Left lobe of liver (tissue), 2 donors: ENCODE measurements around the gene KDM4D. TPM values are rescaled to one million over a fixed set of nuclear protein-coding genes. Genes with fewer than 3 reads are reported as not detected.
A peak's percentile ranks its signal among the peaks of the same experiment; 100 is the strongest.
"Not testable (repeated sequence)": the region's sequence is repeated elsewhere in the genome, so short reads cannot be mapped to it uniquely, and the experiment has no call there.

ENCODE experiments used
- ATAC-seq: fragments of 200-7000 bp; cut with Tn5 transposase; one replicate; pipeline ENCODE4 v1.9.1; 2020; ENCODE audit warnings: mild to moderate bottlenecking, moderate library complexity
- DNase-seq: peaks from one replicate; pipeline ENCODE4 v3.0.0-alpha.2; 2020; ENCODE audit warnings: low spot score
- total RNA-seq: library from RNA; stranded (reverse); gene quantifications from one replicate; pipeline ENCODE4 v1.2.1, GENCODE V29; 2021
- donor health status: DM: no; HTN: no; CAD: no; lungs with moderate emphysema.
- donor health status: DM: no; HTN: yes; CAD: no.

KDM4D gene
- total RNA-seq, 1 donor from 2014 or later: 0.23 TPM

GRCh38 chr11:95025594-95025993, 52.1 kb downstream of the KDM4D start:
- DNase-seq, ATAC-seq: not testable (repeated sequence)

DNA sequence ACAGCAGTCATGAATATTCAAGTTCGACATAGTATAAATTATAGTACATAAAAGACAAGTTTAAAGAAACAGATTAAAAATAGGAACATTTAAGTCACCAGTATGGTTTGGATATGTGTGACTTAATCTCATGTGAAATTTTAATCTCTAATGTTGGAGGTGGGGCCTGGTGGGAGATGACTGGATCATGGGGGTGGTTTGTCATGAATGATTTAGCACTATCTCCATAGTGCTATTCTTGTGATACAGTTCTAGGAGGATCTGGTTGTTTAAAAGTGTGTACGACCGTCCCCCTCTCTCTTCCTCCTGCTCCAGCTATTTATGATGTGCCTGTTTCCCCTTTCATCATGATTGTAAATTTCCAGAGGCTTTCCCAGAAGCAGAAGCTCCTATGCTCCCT, 54.8 kb downstream of the KDM4D start:
- ATAC-seq (no peak), DNase-seq (no peak)

DNA sequence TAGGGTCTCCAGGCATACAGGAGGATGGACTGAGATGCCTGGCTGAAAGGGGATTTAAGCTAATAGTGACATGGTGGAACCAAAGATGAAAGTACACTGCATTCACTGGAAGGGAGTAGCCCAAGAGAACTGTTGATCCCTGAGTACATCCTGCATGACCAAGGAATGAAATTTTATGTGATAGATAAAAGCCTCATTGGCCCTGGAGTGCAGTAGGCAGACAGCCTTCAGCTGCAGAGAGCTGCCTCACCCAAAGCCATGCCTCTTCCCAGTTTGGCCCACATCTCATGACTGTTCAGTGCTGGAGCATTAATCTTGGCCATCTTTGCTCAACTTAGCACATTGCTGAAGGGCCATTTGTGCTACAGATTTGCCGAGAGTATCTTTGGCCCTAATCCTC, 59.5 kb downstream of the KDM4D start:
- DNase-seq: no peak
- no peak for ATAC-seq

DNA sequence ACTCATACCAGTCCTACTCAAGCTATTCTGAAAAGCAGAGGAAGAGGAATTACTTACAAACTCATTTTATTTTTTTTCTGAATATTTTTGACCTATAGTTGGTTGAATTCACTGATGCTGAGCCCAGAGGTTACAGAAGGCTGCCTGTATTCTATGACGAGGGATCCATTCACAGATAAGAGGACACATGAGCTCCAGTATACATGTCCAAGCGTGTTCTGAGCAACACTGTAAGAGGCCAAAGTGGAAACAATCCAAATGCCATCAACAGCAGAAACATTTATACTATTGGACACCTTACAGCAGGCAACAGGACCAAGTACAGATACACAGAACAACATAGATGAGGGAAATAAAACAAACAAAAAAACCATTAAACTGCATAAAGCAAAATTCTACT, 61.8 kb downstream of the KDM4D start:
- DNase-seq: no peak
- ATAC-seq: no peak

DNA sequence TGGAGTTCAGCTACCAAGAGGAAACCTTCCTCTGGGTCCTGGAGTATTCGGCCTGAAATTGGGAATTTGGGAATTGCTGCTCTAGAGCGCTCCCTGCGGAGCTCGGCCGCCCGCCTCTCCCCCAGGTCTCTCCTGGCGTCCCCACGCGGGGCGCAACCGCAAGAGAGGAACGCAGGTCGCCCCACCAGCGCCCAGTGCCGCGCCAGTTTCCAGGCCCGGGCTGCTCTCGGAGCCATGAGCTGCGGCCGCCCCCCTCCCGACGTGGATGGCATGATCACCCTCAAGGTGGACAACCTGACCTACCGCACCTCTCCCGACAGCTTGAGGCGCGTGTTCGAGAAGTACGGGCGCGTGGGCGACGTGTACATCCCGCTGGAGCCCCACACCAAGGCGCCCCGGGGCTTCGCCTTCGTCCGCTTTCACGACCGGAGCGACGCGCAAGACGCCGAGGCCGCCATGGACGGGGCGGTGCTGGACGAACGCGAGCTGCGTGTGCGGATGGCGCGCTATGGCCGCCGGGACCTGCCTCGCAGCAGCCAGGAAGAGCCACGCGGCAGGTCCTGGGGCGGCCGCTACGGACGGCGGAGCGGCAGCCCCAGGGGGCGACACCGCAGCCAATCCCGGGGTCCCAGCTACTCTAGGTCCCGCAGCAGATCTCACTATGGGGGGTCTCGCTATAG, 64.0 kb downstream of the KDM4D start:
- DNase-seq: not testable (repeated sequence)
- peak; percentile 47 for ATAC-seq

- ATAC-seq (no peak), DNase-seq (no peak)
Observed at GRCh38 chr11:95042239-95042638, 68.7 kb downstream of the KDM4D start.

DNA sequence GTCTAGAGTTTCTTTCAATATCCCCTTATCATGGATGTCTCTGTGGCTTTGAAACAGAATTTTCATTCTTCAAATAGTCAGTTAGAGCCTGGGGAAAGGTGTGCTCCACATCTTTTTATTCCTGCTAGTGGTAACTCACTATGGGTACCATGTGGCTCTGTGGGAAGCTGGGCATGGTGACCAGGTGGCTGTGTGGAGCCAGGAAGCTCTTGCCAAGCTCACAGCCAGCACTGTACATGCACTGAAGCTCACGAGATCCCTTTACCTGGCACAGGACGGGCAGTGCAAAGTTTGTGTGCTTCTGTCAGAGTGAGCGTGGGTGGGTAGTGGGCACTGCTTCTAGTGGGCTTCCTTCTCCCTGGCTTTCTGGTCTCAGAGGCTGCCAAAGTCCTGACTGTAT, 69.4 kb downstream of the KDM4D start:
- DNase-seq: no peak

DNA sequence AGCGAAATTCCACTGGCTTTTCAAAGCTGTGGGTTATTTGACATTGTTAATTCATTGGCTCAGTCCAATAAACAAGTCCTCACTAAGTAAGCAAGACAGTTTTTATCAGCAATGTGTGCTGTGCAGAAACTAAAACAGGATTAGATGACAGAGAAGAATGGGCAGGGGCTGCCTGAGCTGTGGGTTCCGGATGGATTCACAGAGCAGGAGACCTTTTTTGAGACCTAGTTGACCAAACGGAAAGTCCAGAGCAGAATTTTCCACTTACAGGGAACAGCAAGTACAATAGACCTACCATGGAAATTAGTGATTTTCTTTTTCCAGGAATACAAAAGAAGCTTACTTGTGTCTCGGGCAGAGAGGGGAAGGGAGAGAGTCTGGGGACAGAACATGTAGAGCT, 70.5 kb downstream of the KDM4D start:
- DNase-seq: no peak
- ATAC-seq: no peak

More for the DNA sequence above, 69.4 kb downstream of the KDM4D start:
- ATAC-seq: no peak

GRCh38 chr11:95045812-95046211, 72.3 kb downstream of the KDM4D start:
- DNase-seq (no peak), ATAC-seq (no peak)

Other genes starting within 250 kb of the KDM4D start
- gene AMOTL1, start 205.4 kb upstream of the KDM4D start, total RNA-seq: 22.9 TPM
- 22.2 TPM for gene CWC15, start 153 bp upstream of the KDM4D start, total RNA-seq
- gene KDM4E, start 51.5 kb downstream of the KDM4D start, total RNA-seq: not detected
- not detected for gene KDM4F, start 75.7 kb downstream of the KDM4D start, total RNA-seq
- 21.0 TPM for gene SRSF8, start 93.2 kb downstream of the KDM4D start, total RNA-seq
- gene ENDOD1, start 116.1 kb downstream of the KDM4D start, total RNA-seq: 4.3 TPM